ENCODE data around the gene TMEM212.
"Not testable (repeated sequence)": the region's sequence is repeated elsewhere in the genome, so short reads cannot be mapped to it uniquely, and the experiment has no call there.

Gene TMEM212

GRCh38 chr3:171813278-171813896 is 29.8 kb upstream of the TMEM212 start:
- DNase-seq = no peak

- DNase-seq = no peak
Observed at GRCh38 chr3:171813897-171814460, 29.2 kb upstream of the TMEM212 start.

- DNase-seq = not testable (repeated sequence)
Observed at GRCh38 chr3:171814662-171815061, 28.5 kb upstream of the TMEM212 start.

- DNase-seq = no peak
Observed at GRCh38 chr3:171815973-171816595, 27.1 kb upstream of the TMEM212 start.

- DNase-seq = no peak
Observed at GRCh38 chr3:171817074-171817800, 25.9 kb upstream of the TMEM212 start.

- no peak for DNase-seq
Observed at GRCh38 chr3:171821044-171821443, 22.1 kb upstream of the TMEM212 start.

- DNase-seq = no peak
Observed at GRCh38 chr3:171821778-171822358, 21.3 kb upstream of the TMEM212 start.

- DNase-seq = no peak
Observed at GRCh38 chr3:171822431-171823106, 20.6 kb upstream of the TMEM212 start.

- DNase-seq = no peak
Observed at GRCh38 chr3:171824116-171824515, 19.0 kb upstream of the TMEM212 start.

GRCh38 chr3:171824824-171825221 is 18.3 kb upstream of the TMEM212 start:
- DNase-seq = no peak

GRCh38 chr3:171825222-171825828 is 17.8 kb upstream of the TMEM212 start:
- DNase-seq = peak; percentile 35

- DNase-seq = no peak
Observed at GRCh38 chr3:171827385-171827784, 15.8 kb upstream of the TMEM212 start.

GRCh38 chr3:171827836-171828458 is 15.2 kb upstream of the TMEM212 start:
- DNase-seq = no peak

- no peak for DNase-seq
Observed at GRCh38 chr3:171828902-171829770, 14.0 kb upstream of the TMEM212 start.

- peak; percentile 78 for DNase-seq
Observed at GRCh38 chr3:171829841-171830517, 13.2 kb upstream of the TMEM212 start.

GRCh38 chr3:171830518-171830875 is 12.7 kb upstream of the TMEM212 start:
- DNase-seq = no peak

GRCh38 chr3:171831936-171832335 is 11.2 kb upstream of the TMEM212 start:
- DNase-seq = no peak

- DNase-seq = no peak
Observed at GRCh38 chr3:171832989-171833388, 10.2 kb upstream of the TMEM212 start.

- peak; percentile 81 for DNase-seq
Observed at GRCh38 chr3:171833789-171834460, 9.2 kb upstream of the TMEM212 start.

GRCh38 chr3:171834461-171834801 is 8.7 kb upstream of the TMEM212 start:
- DNase-seq = no peak

Data from NCI-H526 treated with DMSO at 0.1 percent for 48 hours (cell line).